LNCaP clone FGC (cell line): ENCODE results near the gene NR3C1.

Experiments
- DNase-seq: peaks from one replicate; pipeline ENCODE4 v3.0.0-alpha.2; 2011; ENCODE audit warnings: low read depth
- H3K4me3 ChIP-seq: 2 replicates; pipeline ENCODE4 v1.5.1; 2011; ENCODE audit warnings: mild to moderate bottlenecking, low read depth, low read length, control low read depth
- CTCF ChIP-seq: IDR thresholded peaks from 2 replicates; pipeline ENCODE4 v1.5.1; 2012; ENCODE audit warnings: mild to moderate bottlenecking; ENCODE audit not compliant: control insufficient read depth, insufficient read depth; ENCODE audit errors: extremely low read depth

Gene NR3C1

GRCh38 chr5:143279698-143280097 is 123.8 kb downstream of the NR3C1 start:
- no peak for DNase-seq
- no peak for TF ChIP-seq CTCF
- H3K4me3 ChIP-seq: no peak overlapping the region

- no peak overlapping the region for H3K4me3 ChIP-seq
- TF ChIP-seq CTCF: no peak
- DNase-seq: no peak
Measured at GRCh38 chr5:143277536-143277935, 126.0 kb downstream of the NR3C1 start.

GRCh38 chr5:143275512-143276363 is 127.7 kb downstream of the NR3C1 start:
- DNase-seq: no peak
- no peak overlapping the region for H3K4me3 ChIP-seq
- no peak for TF ChIP-seq CTCF

- H3K4me3 ChIP-seq: no peak overlapping the region
- DNase-seq: no peak
- no peak for TF ChIP-seq CTCF
Measured at GRCh38 chr5:143274952-143275351, 128.5 kb downstream of the NR3C1 start.

GRCh38 chr5:143271431-143271830 is 132.1 kb downstream of the NR3C1 start:
- H3K4me3 ChIP-seq: no peak overlapping the region
- DNase-seq: no peak
- TF ChIP-seq CTCF: no peak

GRCh38 chr5:143268388-143268787 is 135.1 kb downstream of the NR3C1 start:
- no peak for TF ChIP-seq CTCF
- H3K4me3 ChIP-seq: no peak overlapping the region
- DNase-seq: no peak

GRCh38 chr5:143267186-143267585 is 136.3 kb downstream of the NR3C1 start:
- DNase-seq: no peak
- no peak overlapping the region for H3K4me3 ChIP-seq
- no peak for TF ChIP-seq CTCF
